ENCODE data around the gene DOCK3.

DOCK3 gene

GRCh38 chr3:51311055-51311454 is 636.3 kb downstream of the DOCK3 start:
- peak; percentile 40 for DNase-seq (ENCODE audit: low spot score)

- no peak for DNase-seq (ENCODE audit: low spot score)
Observed at GRCh38 chr3:51328206-51328605, 653.5 kb downstream of the DOCK3 start.

- DNase-seq (ENCODE audit: low spot score) = no peak
Observed at GRCh38 chr3:51330046-51330445, 655.3 kb downstream of the DOCK3 start.

GRCh38 chr3:51332156-51332555 is 657.4 kb downstream of the DOCK3 start:
- DNase-seq (ENCODE audit: low spot score) = no peak

GRCh38 chr3:51333021-51333420 is 658.3 kb downstream of the DOCK3 start:
- no peak for DNase-seq (ENCODE audit: low spot score)

- DNase-seq (ENCODE audit: low spot score) = no peak
Observed at GRCh38 chr3:51336261-51336660, 661.5 kb downstream of the DOCK3 start.

GRCh38 chr3:51337666-51338065 is 662.9 kb downstream of the DOCK3 start:
- DNase-seq (ENCODE audit: low spot score) = no peak

GRCh38 chr3:51338632-51339031 is 663.9 kb downstream of the DOCK3 start:
- no peak for DNase-seq (ENCODE audit: low spot score)

GRCh38 chr3:51340013-51340829 is 665.5 kb downstream of the DOCK3 start:
- peak; percentile 94 for DNase-seq (ENCODE audit: low spot score)

- DNase-seq (ENCODE audit: low spot score) = no peak
Observed at GRCh38 chr3:51340989-51341636, 666.4 kb downstream of the DOCK3 start.

- DNase-seq (ENCODE audit: low spot score) = peak; percentile 33
Observed at GRCh38 chr3:51343918-51344687, 669.4 kb downstream of the DOCK3 start.

- DNase-seq (ENCODE audit: low spot score) = no peak
Observed at GRCh38 chr3:51350751-51351150, 676.0 kb downstream of the DOCK3 start.

- DNase-seq (ENCODE audit: low spot score) = no peak
Observed at GRCh38 chr3:51353131-51353530, 678.4 kb downstream of the DOCK3 start.

GRCh38 chr3:51353691-51354090 is 679.0 kb downstream of the DOCK3 start:
- DNase-seq (ENCODE audit: low spot score) = no peak

- DNase-seq (ENCODE audit: low spot score) = no peak
Observed at GRCh38 chr3:51354172-51354571, 679.4 kb downstream of the DOCK3 start.

- DNase-seq (ENCODE audit: low spot score) = no peak
Observed at GRCh38 chr3:51354731-51355615, 680.2 kb downstream of the DOCK3 start.

GRCh38 chr3:51355891-51356578 is 681.3 kb downstream of the DOCK3 start:
- no peak for DNase-seq (ENCODE audit: low spot score)

GRCh38 chr3:51357856-51358255 is 683.1 kb downstream of the DOCK3 start:
- no peak for DNase-seq (ENCODE audit: low spot score)

- DNase-seq (ENCODE audit: low spot score) = no peak
Observed at GRCh38 chr3:51358981-51359380, 684.3 kb downstream of the DOCK3 start.

GRCh38 chr3:51360806-51361205 is 686.1 kb downstream of the DOCK3 start:
- DNase-seq (ENCODE audit: low spot score) = no peak

GRCh38 chr3:51361746-51362145 is 687.0 kb downstream of the DOCK3 start:
- no peak for DNase-seq (ENCODE audit: low spot score)
